ENCODE data around the gene PRKG1. TPM values are rescaled to one million over a fixed set of nuclear protein-coding genes. Genes with fewer than 3 reads are reported as not detected.

PRKG1 gene
- total RNA-seq, 1 experiment from 2014 or later: 16.5 TPM

DNA sequence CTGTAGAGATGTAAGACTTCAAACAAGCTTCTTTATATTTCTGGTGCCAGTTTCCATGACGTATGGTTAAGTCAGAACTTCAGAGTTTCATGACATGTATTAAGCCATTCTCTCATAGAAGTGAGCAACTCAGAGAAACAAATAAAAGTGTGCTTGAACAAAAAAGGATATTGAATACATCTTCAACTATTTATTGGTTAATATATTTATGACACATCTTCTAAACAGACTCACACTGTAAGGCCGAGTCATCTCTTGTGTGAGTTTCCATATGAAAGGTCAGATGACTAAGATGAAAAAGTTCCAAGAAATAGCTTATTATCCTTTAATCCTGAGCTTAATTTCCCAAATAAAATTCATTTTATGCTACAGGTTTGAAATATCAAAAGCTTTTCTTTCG, 730.6 kb downstream of the PRKG1 start (continued):
- TF ChIP-seq, protein P1, sequence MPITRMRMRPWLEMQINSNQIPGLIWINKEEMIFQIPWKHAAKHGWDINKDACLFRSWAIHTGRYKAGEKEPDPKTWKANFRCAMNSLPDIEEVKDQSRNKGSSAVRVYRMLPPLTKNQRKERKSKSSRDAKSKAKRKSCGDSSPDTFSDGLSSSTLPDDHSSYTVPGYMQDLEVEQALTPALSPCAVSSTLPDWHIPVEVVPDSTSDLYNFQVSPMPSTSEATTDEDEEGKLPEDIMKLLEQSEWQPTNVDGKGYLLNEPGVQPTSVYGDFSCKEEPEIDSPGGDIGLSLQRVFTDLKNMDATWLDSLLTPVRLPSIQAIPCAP (CRISPR knock-in tag; IDR thresholded peaks at IDR 0.05): no peak
- TF ChIP-seq, protein P2, sequence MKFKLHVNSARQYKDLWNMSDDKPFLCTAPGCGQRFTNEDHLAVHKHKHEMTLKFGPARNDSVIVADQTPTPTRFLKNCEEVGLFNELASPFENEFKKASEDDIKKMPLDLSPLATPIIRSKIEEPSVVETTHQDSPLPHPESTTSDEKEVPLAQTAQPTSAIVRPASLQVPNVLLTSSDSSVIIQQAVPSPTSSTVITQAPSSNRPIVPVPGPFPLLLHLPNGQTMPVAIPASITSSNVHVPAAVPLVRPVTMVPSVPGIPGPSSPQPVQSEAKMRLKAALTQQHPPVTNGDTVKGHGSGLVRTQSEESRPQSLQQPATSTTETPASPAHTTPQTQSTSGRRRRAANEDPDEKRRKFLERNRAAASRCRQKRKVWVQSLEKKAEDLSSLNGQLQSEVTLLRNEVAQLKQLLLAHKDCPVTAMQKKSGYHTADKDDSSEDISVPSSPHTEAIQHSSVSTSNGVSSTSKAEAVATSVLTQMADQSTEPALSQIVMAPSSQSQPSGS (CRISPR knock-in tag; IDR thresholded peaks at IDR 0.05; ENCODE audit: borderline replicate concordance, low read depth): no peak

DNA sequence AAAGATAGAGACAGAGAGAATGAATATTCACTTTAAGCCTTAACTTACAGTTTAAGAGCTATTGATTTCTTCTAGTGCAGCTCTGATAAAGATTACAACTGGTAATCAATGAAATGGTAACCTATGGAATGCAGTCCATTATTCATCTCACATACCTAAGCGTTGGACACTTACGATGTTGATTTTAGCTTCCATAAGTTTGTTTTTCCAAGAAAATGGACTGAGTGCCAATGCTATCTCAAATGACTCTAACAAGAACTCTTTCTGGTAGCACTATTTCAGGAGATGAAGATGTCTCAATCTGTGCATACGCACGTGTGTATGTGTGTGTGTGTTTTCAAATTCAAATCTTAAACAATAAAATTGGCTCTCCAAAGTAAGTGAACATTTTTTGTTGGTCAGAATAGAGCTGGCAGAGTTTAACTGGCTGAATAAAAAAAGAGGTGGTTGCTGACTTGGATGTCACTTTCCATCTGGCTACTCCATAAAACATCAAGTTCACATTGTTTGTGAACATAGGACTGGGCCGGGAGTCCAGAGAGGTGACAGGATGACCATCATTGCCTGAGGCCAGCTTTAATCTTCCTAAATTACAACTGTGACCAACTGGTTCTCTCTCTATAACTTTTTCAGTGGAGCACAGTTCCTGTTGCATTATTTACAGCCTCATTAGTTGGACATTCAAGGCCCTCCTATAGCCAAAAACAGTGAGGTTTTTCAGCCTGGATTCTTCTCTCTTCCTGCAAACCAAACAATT, 732.0 kb downstream of the PRKG1 start:
- POLR2A ChIA-PET: no interaction called here
- CTCF ChIA-PET: no interaction called here
- H3K9me3 Mint-ChIP-seq: no peaks in the 10 kb centered on the region
- DNase-seq (ENCODE audit: low spot score) (no peak), ATAC-seq (no peak)
- H3K4me1 Mint-ChIP-seq: peaks cover 13% of the 10 kb centered on the region
- H3K36me3 Mint-ChIP-seq: no peaks in the 10 kb centered on the region
- no peak overlapping the region for H3K27ac Mint-ChIP-seq
- no peak overlapping the region for H3K4me3 Mint-ChIP-seq
- no peak for TF ChIP-seq ZNF396 (CRISPR knock-in tag; IDR thresholded peaks at IDR 0.05; ENCODE audit: borderline replicate concordance)
- TF ChIP-seq SOX15 (CRISPR knock-in tag; IDR thresholded peaks at IDR 0.05): no peak
- no peak for TF ChIP-seq ZNF423 (CRISPR knock-in tag; IDR thresholded peaks at IDR 0.05)
- TF ChIP-seq, protein P3, sequence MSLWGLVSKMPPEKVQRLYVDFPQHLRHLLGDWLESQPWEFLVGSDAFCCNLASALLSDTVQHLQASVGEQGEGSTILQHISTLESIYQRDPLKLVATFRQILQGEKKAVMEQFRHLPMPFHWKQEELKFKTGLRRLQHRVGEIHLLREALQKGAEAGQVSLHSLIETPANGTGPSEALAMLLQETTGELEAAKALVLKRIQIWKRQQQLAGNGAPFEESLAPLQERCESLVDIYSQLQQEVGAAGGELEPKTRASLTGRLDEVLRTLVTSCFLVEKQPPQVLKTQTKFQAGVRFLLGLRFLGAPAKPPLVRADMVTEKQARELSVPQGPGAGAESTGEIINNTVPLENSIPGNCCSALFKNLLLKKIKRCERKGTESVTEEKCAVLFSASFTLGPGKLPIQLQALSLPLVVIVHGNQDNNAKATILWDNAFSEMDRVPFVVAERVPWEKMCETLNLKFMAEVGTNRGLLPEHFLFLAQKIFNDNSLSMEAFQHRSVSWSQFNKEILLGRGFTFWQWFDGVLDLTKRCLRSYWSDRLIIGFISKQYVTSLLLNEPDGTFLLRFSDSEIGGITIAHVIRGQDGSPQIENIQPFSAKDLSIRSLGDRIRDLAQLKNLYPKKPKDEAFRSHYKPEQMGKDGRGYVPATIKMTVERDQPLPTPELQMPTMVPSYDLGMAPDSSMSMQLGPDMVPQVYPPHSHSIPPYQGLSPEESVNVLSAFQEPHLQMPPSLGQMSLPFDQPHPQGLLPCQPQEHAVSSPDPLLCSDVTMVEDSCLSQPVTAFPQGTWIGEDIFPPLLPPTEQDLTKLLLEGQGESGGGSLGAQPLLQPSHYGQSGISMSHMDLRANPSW (CRISPR knock-in tag; conservative IDR thresholded peaks at IDR 0.05; ENCODE audit: low read depth): no peak
- TF ChIP-seq SMAD3 (CRISPR knock-in tag; IDR thresholded peaks at IDR 0.05; ENCODE audit: borderline replicate concordance): no peak
- TF ChIP-seq ETV6 (CRISPR knock-in tag; IDR thresholded peaks at IDR 0.05): no peak
- TF ChIP-seq, protein P4, sequence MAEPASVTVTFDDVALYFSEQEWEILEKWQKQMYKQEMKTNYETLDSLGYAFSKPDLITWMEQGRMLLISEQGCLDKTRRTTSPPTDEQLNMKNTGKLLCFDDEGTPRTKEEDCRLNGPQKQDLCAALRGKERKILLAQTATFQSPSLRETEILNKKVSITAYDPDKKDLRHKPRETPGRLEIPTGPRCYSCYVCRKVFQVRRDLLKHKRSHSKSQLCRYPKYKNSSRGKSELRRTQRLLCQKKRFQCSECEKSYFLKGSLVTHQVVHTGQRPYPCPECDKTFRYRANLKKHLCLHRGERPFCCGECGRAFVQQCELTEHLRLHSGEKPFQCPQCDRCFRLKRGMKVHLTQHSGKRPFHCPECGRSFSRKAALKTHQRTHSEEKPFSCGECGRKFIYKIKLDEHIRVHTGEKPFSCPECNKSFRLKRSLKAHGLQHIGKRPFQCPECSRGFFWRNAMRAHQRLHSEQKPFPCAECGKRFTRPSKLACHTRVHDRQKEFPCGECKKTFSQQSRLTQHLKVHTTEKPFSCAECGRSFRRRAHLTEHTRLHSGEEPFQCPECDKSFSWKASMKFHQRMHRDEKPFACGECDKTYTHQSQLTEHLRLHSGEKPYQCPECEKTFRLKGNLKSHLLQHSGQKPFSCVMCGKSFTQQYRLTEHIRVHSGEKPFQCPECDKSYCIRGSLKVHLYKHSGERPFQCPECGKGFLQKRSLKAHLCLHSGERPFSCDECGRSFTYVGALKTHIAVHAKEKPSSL (CRISPR knock-in tag; conservative IDR thresholded peaks at IDR 0.05): no peak
- TF ChIP-seq RELA (CRISPR knock-in tag; IDR thresholded peaks at IDR 0.05; ENCODE audit: borderline replicate concordance): no peak
- TF ChIP-seq, protein P5, sequence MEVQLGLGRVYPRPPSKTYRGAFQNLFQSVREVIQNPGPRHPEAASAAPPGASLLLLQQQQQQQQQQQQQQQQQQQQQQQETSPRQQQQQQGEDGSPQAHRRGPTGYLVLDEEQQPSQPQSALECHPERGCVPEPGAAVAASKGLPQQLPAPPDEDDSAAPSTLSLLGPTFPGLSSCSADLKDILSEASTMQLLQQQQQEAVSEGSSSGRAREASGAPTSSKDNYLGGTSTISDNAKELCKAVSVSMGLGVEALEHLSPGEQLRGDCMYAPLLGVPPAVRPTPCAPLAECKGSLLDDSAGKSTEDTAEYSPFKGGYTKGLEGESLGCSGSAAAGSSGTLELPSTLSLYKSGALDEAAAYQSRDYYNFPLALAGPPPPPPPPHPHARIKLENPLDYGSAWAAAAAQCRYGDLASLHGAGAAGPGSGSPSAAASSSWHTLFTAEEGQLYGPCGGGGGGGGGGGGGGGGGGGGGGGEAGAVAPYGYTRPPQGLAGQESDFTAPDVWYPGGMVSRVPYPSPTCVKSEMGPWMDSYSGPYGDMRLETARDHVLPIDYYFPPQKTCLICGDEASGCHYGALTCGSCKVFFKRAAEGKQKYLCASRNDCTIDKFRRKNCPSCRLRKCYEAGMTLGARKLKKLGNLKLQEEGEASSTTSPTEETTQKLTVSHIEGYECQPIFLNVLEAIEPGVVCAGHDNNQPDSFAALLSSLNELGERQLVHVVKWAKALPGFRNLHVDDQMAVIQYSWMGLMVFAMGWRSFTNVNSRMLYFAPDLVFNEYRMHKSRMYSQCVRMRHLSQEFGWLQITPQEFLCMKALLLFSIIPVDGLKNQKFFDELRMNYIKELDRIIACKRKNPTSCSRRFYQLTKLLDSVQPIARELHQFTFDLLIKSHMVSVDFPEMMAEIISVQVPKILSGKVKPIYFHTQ (CRISPR knock-in tag; IDR thresholded peaks at IDR 0.05): no peak
- TF ChIP-seq, protein P6, sequence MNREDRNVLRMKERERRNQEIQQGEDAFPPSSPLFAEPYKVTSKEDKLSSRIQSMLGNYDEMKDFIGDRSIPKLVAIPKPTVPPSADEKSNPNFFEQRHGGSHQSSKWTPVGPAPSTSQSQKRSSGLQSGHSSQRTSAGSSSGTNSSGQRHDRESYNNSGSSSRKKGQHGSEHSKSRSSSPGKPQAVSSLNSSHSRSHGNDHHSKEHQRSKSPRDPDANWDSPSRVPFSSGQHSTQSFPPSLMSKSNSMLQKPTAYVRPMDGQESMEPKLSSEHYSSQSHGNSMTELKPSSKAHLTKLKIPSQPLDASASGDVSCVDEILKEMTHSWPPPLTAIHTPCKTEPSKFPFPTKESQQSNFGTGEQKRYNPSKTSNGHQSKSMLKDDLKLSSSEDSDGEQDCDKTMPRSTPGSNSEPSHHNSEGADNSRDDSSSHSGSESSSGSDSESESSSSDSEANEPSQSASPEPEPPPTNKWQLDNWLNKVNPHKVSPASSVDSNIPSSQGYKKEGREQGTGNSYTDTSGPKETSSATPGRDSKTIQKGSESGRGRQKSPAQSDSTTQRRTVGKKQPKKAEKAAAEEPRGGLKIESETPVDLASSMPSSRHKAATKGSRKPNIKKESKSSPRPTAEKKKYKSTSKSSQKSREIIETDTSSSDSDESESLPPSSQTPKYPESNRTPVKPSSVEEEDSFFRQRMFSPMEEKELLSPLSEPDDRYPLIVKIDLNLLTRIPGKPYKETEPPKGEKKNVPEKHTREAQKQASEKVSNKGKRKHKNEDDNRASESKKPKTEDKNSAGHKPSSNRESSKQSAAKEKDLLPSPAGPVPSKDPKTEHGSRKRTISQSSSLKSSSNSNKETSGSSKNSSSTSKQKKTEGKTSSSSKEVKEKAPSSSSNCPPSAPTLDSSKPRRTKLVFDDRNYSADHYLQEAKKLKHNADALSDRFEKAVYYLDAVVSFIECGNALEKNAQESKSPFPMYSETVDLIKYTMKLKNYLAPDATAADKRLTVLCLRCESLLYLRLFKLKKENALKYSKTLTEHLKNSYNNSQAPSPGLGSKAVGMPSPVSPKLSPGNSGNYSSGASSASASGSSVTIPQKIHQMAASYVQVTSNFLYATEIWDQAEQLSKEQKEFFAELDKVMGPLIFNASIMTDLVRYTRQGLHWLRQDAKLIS (CRISPR knock-in tag; IDR thresholded peaks at IDR 0.05; ENCODE audit: borderline replicate concordance): no peak
- H3K27me3 Mint-ChIP-seq (ENCODE audit: low read depth): no peaks in the 10 kb centered on the region

Measured in WTC11 (cell line).